Amniotic epithelial cell (primary cell): ENCODE measurements around the gene KATNB1.
"Not testable (repeated sequence)": the region's sequence is repeated elsewhere in the genome, so short reads cannot be mapped to it uniquely, and the experiment has no call there.

Experiments used
- DNase-seq: peaks from one replicate; pipeline ENCODE4 v3.0.0-alpha.2; 2010; ENCODE audit warnings: low read depth

The KATNB1 gene

DNA sequence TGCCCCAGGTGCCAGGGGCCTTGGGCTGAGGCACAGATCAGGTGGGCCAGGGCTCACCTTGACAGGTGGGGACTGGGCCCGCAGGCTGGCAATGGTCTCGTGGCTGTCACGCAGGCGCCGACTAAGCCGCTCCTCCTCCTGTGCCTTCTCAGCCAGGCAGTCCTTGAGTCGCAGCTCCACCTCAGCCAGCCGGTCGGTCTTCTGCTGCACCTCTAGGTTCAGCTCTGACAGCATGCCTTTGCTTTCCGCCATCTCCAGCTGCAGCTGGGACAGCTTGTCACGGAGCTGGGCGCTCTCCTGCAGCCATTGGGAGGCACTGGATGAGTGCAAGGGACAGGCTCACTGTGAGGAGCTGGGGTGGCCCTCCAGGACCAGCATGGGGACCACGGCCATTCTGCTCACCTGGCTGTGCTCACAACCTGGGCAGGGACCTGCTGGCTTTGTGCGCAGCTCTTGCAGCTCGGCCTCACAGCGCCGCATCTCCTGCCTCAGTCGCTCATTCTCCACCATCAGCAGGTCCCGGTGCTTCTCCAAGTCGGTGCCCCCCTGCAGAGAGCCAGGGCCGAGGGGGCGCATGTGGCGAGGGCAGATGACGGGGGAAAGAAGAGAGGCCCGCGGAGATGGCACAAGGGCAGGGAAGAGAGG is 35.7 kb downstream of the KATNB1 start:
- no peak for DNase-seq

GRCh38 chr16:57773019-57773418 is 37.4 kb downstream of the KATNB1 start:
- DNase-seq: no peak

DNA sequence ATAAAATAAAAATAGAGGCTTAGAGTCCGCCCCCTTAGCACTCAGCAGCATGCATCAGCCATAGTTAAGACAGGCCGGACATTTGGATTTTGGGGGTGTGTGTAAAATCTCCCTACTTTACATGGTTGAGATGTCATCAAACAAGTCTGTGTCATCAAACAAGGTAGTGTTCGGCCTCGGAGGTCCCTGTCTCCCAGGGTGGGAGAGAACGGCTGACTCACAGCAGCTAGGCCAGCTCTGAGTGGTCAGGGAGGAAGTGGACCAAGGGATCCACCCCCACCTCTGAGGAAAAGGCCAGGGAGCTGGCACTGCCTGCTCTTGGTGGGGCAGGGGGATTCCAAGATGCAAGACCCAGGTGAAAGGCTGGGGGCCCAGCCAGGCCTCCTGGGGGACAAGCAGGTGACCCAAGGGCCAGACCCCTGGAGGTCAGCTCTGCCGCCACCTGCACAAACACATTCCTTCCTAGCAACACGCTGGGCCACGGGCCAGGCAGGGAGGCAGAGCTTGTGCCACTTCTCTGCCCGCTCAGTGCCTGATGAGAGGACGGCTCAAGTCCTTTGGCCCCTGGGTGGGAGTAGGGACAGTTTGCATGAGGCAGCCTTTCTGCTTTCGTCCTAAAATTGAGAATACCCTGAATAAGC is 38.2 kb downstream of the KATNB1 start:
- DNase-seq: peak; percentile 16

GRCh38 chr16:57774705-57775285 is 39.2 kb downstream of the KATNB1 start:
- DNase-seq: no peak

DNA sequence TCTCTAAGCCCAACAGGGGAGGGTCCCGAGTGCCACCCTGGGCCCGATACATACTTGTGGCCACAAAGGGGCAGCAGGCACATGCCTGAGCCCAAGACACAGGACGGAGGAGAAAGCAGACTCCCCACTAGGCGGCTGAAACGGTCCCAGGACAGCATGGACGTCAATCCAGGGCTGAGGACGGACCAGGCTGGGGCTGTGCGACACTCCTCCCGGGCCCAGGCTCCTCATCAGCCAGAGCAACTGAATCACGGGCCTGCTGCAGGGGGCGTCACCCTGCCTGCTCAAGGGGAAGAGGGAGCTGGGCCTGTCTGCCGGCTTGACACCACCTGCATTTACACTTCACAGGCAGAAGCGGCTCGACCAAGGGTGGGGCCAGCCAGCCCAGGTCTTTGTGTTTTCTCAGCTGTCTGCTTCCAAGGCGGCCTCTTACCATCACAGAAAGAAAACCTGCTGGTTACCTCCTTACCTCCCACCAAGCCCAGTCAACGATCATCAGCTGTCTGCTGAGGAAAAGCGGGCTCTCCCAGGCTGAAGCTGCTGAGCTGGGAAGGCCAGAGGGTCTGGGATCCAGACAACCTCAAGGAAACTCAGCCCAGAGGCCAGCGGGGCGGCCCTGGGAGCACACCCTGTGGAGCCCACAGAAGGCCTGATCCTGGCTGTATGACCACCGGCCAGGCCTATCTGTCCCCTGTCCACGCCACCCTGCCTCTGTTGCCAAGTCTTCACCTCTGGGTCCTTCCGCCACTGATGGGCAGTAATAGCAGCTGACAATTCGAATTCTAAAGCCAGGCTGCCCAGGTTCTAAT is 40.3 kb downstream of the KATNB1 start:
- DNase-seq: no peak

- no peak for DNase-seq
These were observed 43.1 kb downstream of the KATNB1 start for GRCh38 chr16:57778658-57779057.

DNA sequence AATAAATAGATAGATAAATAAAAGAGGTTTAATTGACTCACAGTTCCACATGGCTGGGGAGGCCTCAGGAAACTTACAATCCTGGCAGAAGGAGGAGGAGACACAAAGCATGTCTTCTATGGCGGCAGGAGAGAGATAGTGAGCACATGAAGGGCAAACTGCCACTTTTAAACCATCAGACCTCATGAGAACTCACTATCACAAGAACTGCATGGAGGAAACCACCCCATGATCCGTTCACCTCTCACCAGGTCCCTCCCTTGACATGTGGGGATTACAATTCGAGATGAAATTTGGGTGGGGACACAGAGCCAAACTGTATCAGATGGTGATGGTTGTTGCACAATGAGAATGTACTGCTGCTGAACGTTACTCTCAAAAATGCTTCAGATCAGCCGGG is 44.3 kb downstream of the KATNB1 start:
- not testable (repeated sequence) for DNase-seq

DNA sequence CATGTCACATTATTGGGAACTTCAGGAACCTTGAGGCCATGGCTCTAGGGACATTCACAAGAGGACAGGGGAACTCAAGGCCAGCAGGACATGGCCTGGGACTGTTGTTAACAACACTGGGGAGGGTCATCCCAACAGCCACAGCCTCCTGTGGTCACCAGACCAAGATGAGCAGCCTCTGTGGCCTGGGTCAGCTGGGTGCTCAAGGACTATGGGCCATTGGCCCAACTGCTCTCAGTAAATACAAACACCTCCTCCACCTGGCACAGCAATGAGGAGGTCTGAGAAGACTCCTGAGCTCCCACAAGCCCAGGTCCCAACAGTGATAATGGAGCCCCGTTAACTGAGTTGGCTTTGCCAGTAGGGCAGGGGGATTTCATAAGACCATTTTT is 45.8 kb downstream of the KATNB1 start:
- no peak for DNase-seq

DNA sequence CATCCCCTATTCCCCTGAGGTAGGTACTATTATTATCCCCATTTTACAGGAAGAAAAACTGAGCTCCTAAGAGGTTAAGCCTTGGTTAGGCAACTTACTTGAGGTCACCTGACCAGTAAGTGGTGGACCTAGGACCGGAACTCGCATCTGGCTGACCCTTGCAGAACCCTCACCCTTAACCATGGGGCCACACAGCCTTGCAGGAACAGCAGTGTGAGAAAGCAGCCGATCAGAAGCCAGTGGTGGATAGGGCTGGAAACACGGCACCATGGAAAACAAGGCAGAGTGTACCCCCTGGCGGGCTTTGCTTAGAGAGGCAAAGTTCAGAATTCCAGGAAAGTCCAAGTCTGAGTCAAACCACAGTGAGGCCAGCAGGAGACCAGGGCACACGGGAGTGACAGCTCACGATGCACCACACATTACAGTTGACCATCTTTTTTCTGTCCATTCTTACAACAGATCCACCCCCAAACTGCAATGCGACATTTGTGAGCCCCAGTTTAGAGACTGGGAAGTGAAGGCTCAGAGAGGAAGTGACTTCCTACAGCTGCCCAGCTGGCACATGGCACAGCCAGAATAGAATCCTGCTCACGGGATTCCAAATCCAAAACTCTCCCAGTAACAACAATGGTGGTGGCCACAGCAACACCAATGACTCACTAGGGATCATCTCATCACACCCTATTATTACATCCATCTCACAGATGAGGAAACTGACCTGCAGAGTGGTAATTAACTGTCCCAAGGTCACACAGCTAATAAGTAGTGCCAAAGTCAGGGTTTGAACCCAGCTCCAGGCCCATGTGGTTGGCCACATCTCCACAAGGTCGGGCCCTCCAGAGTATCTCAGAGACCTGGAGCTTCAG is 46.4 kb downstream of the KATNB1 start:
- peak; percentile 57 for DNase-seq

DNA sequence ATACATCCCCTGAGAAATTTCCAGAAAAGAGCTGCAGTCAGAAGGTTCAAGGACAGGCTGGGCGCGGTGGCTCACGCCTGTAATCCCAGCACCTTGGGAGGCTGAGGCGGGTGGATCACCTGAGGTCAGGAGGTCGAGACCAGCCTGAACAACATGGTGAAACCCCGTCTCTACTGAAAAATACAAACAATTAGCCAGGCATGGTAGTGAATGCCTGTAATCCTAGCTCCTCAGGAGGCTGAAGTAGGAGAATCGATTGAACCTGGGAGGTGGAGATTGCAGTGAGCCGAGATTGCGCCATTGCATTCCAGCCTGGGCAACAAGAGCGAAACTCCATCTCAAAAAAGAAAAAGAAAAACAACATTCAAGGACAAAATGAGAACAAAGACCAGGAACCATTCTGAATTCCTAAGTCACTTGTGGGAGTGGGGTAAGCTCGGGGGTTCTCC is 47.1 kb downstream of the KATNB1 start:
- peak; percentile 36 for DNase-seq

DNA sequence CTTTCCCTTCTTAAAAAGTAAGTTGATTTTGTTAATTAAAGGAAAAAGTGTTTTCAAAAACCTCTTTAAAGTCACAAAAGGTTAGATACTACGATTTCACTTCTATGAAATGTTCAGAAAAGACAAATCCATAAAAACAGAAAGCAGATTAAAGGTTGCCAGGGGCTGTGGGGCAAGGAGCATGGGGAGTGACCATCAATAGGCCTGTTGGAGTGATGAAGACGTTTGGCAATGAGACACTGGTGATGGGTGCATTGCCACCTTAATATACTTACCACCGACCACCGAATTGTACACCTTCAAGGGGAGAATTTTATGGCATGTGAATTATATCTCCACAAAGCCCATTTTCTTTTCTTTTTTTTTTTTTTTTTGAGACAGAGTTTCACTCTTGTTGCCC is 47.5 kb downstream of the KATNB1 start:
- no peak for DNase-seq

DNA sequence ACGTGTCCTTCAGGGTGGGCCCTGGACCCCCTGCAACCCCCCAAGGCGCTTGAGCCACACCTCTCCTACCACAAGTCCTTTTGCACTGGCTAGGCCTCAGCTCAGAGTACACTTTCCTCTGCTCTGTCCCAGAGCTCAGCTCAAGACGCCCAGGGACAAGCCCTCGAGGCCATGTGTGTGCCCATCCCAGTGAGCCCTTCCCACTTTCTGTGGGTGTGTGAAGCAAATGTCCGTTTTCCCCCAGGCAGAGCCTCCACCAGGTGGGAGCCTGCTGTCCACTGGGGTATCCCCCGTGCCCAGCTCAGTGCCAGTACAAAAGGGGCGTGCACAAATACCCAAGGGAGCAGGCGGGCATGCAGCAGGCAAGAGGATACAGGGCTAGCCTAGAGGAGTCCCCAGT is 48.3 kb downstream of the KATNB1 start:
- no peak for DNase-seq

DNA sequence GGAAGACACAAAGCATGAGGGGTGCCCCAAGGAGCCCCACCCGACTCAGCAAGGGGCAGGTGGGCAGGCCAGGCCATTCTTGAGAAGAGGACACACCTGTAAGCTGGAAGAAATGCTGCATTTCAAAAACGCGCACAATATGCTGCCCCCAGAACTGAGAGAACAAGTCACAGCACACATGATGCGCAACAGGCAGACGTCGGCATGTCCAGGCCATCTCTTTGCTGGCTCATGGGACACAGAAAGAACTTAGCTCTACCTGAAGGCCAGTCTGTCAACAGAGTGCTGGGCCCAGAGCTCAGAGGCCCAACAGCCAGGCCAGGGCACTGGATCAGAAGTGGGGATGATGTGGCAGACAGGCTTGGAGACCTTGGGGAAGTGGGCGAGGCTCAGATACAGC is 48.8 kb downstream of the KATNB1 start:
- no peak for DNase-seq

- DNase-seq: no peak
These were observed 49.8 kb downstream of the KATNB1 start for GRCh38 chr16:57785385-57785784.

- no peak for DNase-seq
These were observed 50.4 kb downstream of the KATNB1 start for GRCh38 chr16:57785924-57786323.

DNA sequence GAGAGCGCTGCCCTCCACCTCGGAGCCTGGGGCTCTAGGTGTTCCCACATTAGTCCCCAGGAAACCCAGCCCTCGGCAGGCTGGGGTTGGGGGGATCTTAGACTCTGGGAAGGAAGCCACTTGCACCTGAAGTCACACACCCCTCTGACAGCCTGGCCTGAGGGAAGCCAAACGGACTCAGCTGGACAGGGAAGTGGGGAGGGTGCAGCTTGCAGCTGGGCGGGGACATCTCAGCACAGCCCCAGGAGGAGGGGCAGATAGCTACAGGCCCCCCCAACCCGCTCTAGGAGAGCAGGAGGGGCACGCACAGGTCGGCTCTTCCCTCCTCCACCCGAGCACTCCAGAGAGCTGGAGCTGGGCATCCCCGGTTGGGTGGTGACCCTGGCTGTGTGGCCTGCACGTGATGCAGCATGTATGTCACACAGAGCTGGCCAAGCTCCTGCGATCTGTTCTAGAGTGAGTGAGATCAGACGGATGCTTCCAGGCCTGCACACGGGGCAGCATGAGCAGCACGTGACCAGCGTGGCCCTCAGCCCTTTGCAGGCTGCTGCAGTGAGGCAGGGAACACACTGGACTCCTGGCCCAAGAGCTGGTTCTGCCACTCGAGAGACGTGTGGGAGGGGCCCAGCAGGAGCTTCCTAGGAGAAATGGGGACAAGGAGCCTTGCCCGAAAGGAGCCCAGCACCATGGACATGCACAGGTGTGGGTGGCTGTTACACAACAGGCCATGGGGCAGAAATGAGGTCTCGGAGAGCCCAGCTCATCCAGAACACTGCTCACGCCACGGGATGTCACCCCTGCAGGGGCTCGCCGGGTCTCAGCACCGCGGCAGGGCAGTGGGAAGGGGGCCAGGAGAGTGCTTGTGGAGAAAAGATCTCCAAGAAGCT is 51.3 kb downstream of the KATNB1 start:
- no peak for DNase-seq

DNA sequence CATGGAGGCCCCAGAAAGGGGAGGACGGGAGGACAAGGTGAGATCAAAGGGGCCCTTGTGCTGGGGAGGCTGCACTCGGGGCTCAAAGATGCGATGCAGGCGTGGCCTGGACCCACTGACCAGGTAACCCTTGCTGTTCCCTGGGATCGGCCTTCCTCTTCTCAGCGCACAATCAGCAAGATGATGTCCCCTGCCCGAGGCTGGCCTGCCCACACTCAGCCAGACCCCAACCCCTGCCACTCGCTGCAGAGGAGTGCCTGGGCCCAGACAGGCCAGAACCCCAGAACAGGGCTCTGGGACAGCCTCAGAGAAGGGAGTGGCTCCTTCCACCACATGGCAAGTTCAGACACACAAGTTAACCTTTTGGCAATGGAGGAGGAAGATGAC is 51.9 kb downstream of the KATNB1 start:
- no peak for DNase-seq

DNA sequence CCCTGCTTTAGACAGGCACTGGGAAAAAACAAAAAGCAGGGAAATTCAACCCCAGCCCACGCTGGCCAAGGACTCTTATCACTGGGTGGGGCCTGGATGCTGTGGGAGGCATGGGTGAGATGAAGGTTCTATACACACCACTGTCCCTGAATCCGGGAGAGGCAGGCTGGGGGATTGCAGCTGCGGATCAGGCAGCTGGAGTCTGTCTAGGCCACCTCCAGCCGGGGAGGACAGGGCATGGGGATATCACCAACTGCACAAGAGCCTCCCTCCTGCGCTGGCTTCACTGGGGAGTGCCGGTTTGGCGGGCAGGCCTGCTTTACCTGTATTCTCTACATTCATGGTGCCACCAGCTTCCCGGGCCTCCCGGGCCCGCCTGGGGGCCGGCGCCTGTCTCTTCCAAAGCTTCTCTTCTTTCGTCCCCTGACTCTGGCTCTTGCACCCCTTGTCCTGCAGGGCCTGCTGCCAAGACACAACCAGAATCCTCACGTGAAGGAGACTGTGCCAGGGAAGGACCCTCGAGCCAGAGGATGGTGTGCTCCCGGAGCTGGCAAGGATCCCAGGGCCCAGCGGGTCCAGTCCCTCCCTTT is 52.8 kb downstream of the KATNB1 start:
- no peak for DNase-seq

- DNase-seq: no peak
These were observed 53.4 kb downstream of the KATNB1 start for GRCh38 chr16:57788951-57789350.

GRCh38 chr16:57791195-57791892 is 55.8 kb downstream of the KATNB1 start:
- no peak for DNase-seq
